ENCODE data around the gene BCAS3. TPM values are rescaled to one million over a fixed set of nuclear protein-coding genes. Genes with fewer than 3 reads are reported as not detected.

Gene BCAS3
- total and polyA plus RNA-seq, 10 donors: 3.7 to 56.0 (median 42.3) TPM

- peaks cover 0 to 21% (median 0%) of the 10 kb centered on the region in 6 donors for H3K36me3 ChIP-seq
- no peak overlapping the region for H3K27ac ChIP-seq
- WGBS, 5 donors: 84 to 97% (median 94%) methylated on average over 3 to 4 of the region's 4 CpGs
- H3K4me1 ChIP-seq: no peaks in the 10 kb centered on the region
- TF ChIP-seq POLR2AphosphoS5 (IDR thresholded peaks at IDR 0.05) (no peak), CTCF (IDR thresholded peaks at IDR 0.05 in 8 of 11, conservative IDR thresholded peaks at IDR 0.05 in 3 of 11) (no peak), POLR2A (IDR thresholded peaks at IDR 0.05) (no peak)
- intact Hi-C loops (cut with DNase I; ENCODE audit: low total_unique reads): no loop called here
- peaks cover 11 to 41% (median 27%) of the 10 kb centered on the region in 8 donors for H3K9me3 ChIP-seq
- no peak for DNase-seq
- H3K27me3 ChIP-seq (replicated peaks in 1 of 7): no peaks in the 10 kb centered on the region
- no peak overlapping the region for H3K4me3 ChIP-seq
Observed at GRCh38 chr17:60899115-60899514, 221.5 kb downstream of the BCAS3 start.

- intact Hi-C loops (cut with DNase I; ENCODE audit: low total_unique reads): no loop called here
- Histone ChIP-seq H3K4me3 (no peak overlapping the region), H3K36me3 (peaks cover 0 to 31% (median 0%) of the 10 kb centered on the region in 6 donors), H3K27me3 (replicated peaks in 1 of 7) (no peaks in the 10 kb centered on the region), H3K27ac (no peak overlapping the region), H3K9me3 (peaks cover 11 to 30% (median 23%) of the 10 kb centered on the region in 8 donors), H3K4me1 (no peaks in the 10 kb centered on the region)
- 83 to 98% (median 88%) methylated on average over 3 of the region's 3 CpGs for WGBS, 5 donors
- TF ChIP-seq POLR2A (IDR thresholded peaks at IDR 0.05) (no peak), CTCF (IDR thresholded peaks at IDR 0.05 in 8 of 11, conservative IDR thresholded peaks at IDR 0.05 in 3 of 11) (no peak), POLR2AphosphoS5 (IDR thresholded peaks at IDR 0.05) (no peak)
- no peak for DNase-seq
Observed at GRCh38 chr17:60900688-60901087, 223.0 kb downstream of the BCAS3 start.

- no peak overlapping the region for H3K27ac ChIP-seq
- H3K9me3 ChIP-seq: peaks cover 11 to 24% (median 18%) of the 10 kb centered on the region in 8 donors
- H3K4me3 ChIP-seq: no peak overlapping the region
- no peaks in the 10 kb centered on the region for H3K27me3 ChIP-seq (replicated peaks in 1 of 7)
- no peaks in the 10 kb centered on the region for H3K4me1 ChIP-seq
- intact Hi-C loops (cut with DNase I; ENCODE audit: low total_unique reads): no loop called here
- H3K36me3 ChIP-seq: peaks cover 0 to 28% (median 0%) of the 10 kb centered on the region in 6 donors
- TF ChIP-seq POLR2AphosphoS5 (IDR thresholded peaks at IDR 0.05) (no peak), POLR2A (IDR thresholded peaks at IDR 0.05) (no peak), CTCF (IDR thresholded peaks at IDR 0.05 in 8 of 11, conservative IDR thresholded peaks at IDR 0.05 in 3 of 11) (no peak)
- no peak for DNase-seq
Observed at GRCh38 chr17:60901242-60901641, 223.6 kb downstream of the BCAS3 start.

DNA sequence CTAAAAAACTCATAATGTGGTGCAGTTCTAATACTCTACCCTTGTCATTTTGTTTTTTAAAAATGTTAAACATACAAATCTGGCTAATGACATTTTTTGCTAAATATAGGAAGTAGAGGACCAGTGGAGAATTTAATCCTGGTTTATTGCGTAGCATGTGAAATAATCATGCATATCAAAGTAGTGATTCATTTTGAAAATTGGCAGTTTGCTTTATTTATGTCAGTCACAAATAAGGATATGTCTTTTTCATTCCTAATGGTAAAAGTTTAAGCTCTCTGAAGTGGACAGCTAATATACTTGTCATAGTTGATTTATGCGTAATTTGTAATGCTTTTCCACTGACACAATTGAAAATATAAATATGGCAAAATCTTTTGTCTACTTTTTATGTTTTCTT is 224.2 kb downstream of the BCAS3 start:
- peaks cover 0 to 28% (median 0%) of the 10 kb centered on the region in 6 donors for H3K36me3 ChIP-seq
- no peak overlapping the region for H3K4me3 ChIP-seq
- H3K27ac ChIP-seq: no peak overlapping the region
- H3K27me3 ChIP-seq (replicated peaks in 1 of 7): no peaks in the 10 kb centered on the region
- DNase-seq: no peak
- no peaks in the 10 kb centered on the region for H3K4me1 ChIP-seq
- WGBS, 5 donors: 79 to 85% (median 81%) methylated on average over 2 of the region's 2 CpGs
- intact Hi-C loops (cut with DNase I; ENCODE audit: low total_unique reads): no loop called here
- TF ChIP-seq CTCF (IDR thresholded peaks at IDR 0.05 in 8 of 11, conservative IDR thresholded peaks at IDR 0.05 in 3 of 11): no peak
- no peak for TF ChIP-seq POLR2A (IDR thresholded peaks at IDR 0.05)
- TF ChIP-seq POLR2AphosphoS5 (IDR thresholded peaks at IDR 0.05): no peak
- peaks cover 8 to 19% (median 12%) of the 10 kb centered on the region in 8 donors for H3K9me3 ChIP-seq

All from spleen (tissue), 11 donors.